Thoracic aorta (tissue), 2 donors: Measurements from ENCODE around the gene GDPD1. TPM values are rescaled to one million over a fixed set of nuclear protein-coding genes. Genes with fewer than 3 reads are reported as not detected.

Experiments used
- ATAC-seq: fragments of 150-250 bp; one replicate; pipeline ENCODE4 v1.8.0; 2017; ENCODE audit warnings: low read depth; ENCODE audit not compliant: insufficient number of reproducible peaks, low FRiP score
- DNase-seq: peaks from one replicate; pipeline ENCODE4 v3.0.0-alpha.2; 2020; ENCODE audit warnings: low spot score
- H3K27ac ChIP-seq, 2 donors: fragments of 200-600 bp; sonication (generic); 1 replicate in 1 of 2; 2 replicates in 1 of 2; pipeline ENCODE4 v1.5.1; 2016; ENCODE audit warnings: mild to moderate bottlenecking in 2 of 2, moderate library complexity in 2 of 2
- H3K27me3 ChIP-seq: fragments of 200-600 bp; sonication (generic); replicated peaks from 2 replicates; pipeline ENCODE4 v1.6.0; 2016; ENCODE audit warnings: mild to moderate bottlenecking; ENCODE audit not compliant: insufficient read depth
- H3K36me3 ChIP-seq: fragments of 200-600 bp; sonication (generic); one replicate; pipeline ENCODE4 v1.5.1; 2016
- H3K4me1 ChIP-seq, 2 donors: fragments of 200-600 bp; sonication (generic); 1 replicate in 1 of 2; 2 replicates in 1 of 2; pipeline versions ENCODE4 v1.5.1 to v1.6.0; 2016; ENCODE audit warnings: low read depth in 2 of 2, mild to moderate bottlenecking in 1 of 2; ENCODE audit not compliant: control insufficient read depth in 1 of 2
- H3K4me3 ChIP-seq: fragments of 200-600 bp; sonication (generic); 2 replicates; pipeline ENCODE4 v1.5.1; 2016; ENCODE audit warnings: mild to moderate bottlenecking
- H3K9me3 ChIP-seq: fragments of 200-600 bp; sonication (generic); 2 replicates; pipeline ENCODE4 v1.5.1; 2016
- total RNA-seq, 2 donors: library from RNA; depleted of rRNA; stranded (reverse); fragments of >200 nt; gene quantifications; one replicate each; pipeline versions ENCODE4 v1.1.0 to v1.2.3, GENCODE V29; 2016
- TF ChIP-seq, protein P1 (sequence below): fragments of 200-600 bp; sonication (generic); IDR thresholded peaks from one replicate; pipeline ENCODE4 v1.5.1; 2019; ENCODE audit warnings: antibody characterized with exemption

The GDPD1 gene
- total RNA-seq, 2 donors from 2014 or later = 1.8 to 2.0 TPM

DNA sequence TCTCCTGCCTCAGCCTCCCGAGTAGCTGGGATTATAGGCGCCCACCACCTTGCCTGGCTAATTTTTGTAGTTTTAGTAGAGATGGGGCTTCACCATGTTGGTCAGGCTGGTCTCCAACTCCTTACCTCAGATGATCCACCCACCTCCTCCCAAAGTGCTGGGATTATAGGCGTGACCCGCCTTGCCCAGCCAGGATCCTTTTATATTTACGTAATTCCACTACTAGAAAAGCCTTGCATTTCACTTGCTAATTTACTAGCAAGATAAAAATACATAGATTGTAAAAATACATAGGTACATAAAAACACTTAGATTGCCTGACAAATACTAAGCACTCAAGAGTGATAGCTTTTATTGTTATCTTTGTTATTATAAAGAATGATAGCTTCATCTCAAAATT lies 47.5 kb downstream of the GDPD1 start:
- Histone ChIP-seq H3K36me3 (peaks cover 5% of the 10 kb centered on the region), H3K27me3 (no peaks in the 10 kb centered on the region), H3K4me3 (no peak overlapping the region), H3K4me1 (no peaks in the 10 kb centered on the region), H3K9me3 (no peaks in the 10 kb centered on the region), H3K27ac (no peak overlapping the region)
- TF ChIP-seq, protein P1, sequence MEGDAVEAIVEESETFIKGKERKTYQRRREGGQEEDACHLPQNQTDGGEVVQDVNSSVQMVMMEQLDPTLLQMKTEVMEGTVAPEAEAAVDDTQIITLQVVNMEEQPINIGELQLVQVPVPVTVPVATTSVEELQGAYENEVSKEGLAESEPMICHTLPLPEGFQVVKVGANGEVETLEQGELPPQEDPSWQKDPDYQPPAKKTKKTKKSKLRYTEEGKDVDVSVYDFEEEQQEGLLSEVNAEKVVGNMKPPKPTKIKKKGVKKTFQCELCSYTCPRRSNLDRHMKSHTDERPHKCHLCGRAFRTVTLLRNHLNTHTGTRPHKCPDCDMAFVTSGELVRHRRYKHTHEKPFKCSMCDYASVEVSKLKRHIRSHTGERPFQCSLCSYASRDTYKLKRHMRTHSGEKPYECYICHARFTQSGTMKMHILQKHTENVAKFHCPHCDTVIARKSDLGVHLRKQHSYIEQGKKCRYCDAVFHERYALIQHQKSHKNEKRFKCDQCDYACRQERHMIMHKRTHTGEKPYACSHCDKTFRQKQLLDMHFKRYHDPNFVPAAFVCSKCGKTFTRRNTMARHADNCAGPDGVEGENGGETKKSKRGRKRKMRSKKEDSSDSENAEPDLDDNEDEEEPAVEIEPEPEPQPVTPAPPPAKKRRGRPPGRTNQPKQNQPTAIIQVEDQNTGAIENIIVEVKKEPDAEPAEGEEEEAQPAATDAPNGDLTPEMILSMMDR = no peak
- no peak for DNase-seq
- ATAC-seq = no peak

DNA sequence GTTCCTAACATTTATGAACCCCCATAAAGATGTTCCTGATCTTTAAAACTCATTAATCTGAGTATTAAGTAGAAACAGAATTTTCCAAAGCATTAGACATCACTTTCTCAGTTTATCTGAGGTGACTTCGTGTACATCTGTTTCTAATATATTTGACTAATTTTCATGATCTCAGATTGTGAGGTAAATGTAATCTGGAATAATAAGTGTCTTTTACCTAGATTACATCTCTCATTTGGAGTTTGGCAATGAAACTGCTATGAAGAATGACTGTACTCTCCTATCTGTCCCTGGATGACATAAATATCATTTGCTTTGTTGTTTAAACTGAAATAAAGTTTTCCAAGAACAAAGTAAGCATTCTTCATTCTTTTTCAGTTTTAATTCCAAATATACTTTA lies 55.3 kb downstream of the GDPD1 start:
- no peaks in the 10 kb centered on the region for H3K9me3 ChIP-seq
- TF ChIP-seq, protein P1 = no peak
- ATAC-seq = no peak
- H3K36me3 ChIP-seq = peaks cover 5% of the 10 kb centered on the region
- H3K4me3 ChIP-seq = no peak overlapping the region
- no peaks in the 10 kb centered on the region for H3K4me1 ChIP-seq
- no peaks in the 10 kb centered on the region for H3K27me3 ChIP-seq
- no peak overlapping the region for H3K27ac ChIP-seq
- no peak for DNase-seq

DNA sequence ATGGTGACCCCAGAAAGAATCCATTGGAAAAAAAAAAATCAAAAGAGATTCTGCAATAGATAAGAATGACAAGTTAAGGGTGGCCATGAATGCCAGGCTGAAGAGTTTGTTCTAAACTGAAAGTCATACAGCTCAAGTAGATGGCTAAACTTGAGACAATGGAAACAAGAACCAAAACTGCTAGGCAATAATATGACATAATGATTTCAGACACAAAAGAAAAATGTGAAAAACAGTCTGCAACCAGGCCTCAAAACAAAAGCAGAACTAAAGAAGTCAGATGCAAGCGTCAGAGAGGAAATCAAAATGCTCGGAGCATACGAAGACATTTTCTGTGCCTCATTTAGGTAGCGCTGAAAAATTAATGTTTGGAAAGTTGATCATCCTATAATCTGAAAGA lies 56.7 kb downstream of the GDPD1 start:
- Histone ChIP-seq H3K4me1 (no peaks in the 10 kb centered on the region), H3K27ac (peak overlapping the region in 1 of 2 donors; percentile 30), H3K4me3 (no peak overlapping the region), H3K27me3 (no peaks in the 10 kb centered on the region), H3K9me3 (no peaks in the 10 kb centered on the region), H3K36me3 (no peaks in the 10 kb centered on the region)
- TF ChIP-seq, protein P1 = no peak
- no peak for DNase-seq
- ATAC-seq = no peak

DNA sequence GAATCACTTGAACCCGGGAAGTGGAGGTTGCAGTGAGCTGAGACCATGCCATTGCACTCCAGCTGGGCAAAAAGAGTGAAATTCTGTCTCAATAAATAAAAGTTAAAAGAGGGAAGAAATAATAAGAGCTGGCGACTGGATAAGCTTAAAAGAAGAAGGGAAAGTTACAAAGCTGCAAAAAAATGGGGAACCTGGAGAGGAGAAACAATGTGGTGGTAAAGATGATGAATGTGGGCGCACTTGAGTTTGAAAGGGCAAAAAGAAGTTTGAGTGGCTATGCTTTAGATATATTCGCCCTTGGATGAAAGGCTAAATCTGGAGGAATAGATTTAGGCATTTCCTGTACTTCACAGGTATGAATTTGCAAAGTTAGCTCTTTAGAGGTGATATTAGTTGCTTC lies 58.1 kb downstream of the GDPD1 start:
- H3K4me1 ChIP-seq = no peaks in the 10 kb centered on the region
- TF ChIP-seq, protein P1 = no peak
- no peak overlapping the region for H3K27ac ChIP-seq
- no peaks in the 10 kb centered on the region for H3K27me3 ChIP-seq
- H3K9me3 ChIP-seq = no peaks in the 10 kb centered on the region
- ATAC-seq (no peak), DNase-seq (no peak)
- H3K36me3 ChIP-seq = no peaks in the 10 kb centered on the region
- H3K4me3 ChIP-seq = no peak overlapping the region

- no peaks in the 10 kb centered on the region for H3K9me3 ChIP-seq
- H3K27me3 ChIP-seq = no peaks in the 10 kb centered on the region
- H3K4me1 ChIP-seq = no peaks in the 10 kb centered on the region
- no peak overlapping the region for H3K4me3 ChIP-seq
- H3K27ac ChIP-seq = no peak overlapping the region
- DNase-seq (no peak), ATAC-seq (no peak)
- H3K36me3 ChIP-seq = no peaks in the 10 kb centered on the region
- TF ChIP-seq, protein P1 = no peak
Measured at GRCh38 chr17:59284317-59284716, 64.0 kb downstream of the GDPD1 start.
